Measurements from ENCODE around the gene SI. TPM values are rescaled to one million over a fixed set of nuclear protein-coding genes. Genes with fewer than 3 reads are reported as not detected.

SI gene
- total and polyA plus RNA-seq, 2 donors (not counting 3 experiments of a cell fraction or from before 2014, with no cell fraction given), result not detected

DNA sequence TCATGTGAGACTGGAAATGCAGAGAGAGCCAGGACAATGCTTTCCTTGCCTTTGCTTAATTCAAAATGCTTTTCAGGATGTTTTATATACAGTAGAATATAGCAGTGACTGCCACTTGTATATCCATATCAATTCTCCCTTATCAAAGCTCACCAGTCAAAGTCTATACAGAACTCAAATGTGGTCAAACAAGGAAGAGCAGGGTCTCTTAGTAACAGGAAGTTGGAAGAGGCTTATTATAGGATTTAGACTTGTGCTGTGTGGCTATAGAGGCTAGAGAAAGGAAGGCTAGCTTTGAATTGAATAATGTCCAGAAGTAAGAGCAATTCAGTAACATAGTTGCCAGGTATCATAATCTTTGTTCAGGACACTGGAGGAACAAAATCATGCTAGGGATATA, 4.4 kb upstream of the SI start:
- no peak overlapping the region for H3K4me3 ChIP-seq (replicated peaks in 1 of 3; ENCODE audit: insufficient read depth in 1 of 3, low read depth in 1 of 3, low read length in 3 of 3)
- no peaks in the 10 kb centered on the region for H3K79me2 ChIP-seq (ENCODE audit: control insufficient read depth, insufficient read depth, low read length)
- no peak for DNase-seq (ENCODE audit: low read depth, low spot score)
- peaks cover 2% of the 10 kb centered on the region for H3K9me3 ChIP-seq (replicated peaks; ENCODE audit: control insufficient read depth, insufficient read depth, low read length)
- H3K9me1 ChIP-seq (replicated peaks; ENCODE audit: control insufficient read depth, extremely low read depth, insufficient read depth, low read length), result no peaks in the 10 kb centered on the region
- no peak for FAIRE-seq
- CTCF ChIA-PET, result no interaction called here
- no peaks in the 10 kb centered on the region for H3K27me3 ChIP-seq (ENCODE audit: control insufficient read depth in 2 of 2, insufficient read depth in 2 of 2, low read length in 2 of 2)
- H4K20me1 ChIP-seq (replicated peaks; ENCODE audit: control insufficient read depth, extremely low read depth, insufficient read depth, low read length), result no peaks in the 10 kb centered on the region
- H3K36me3 ChIP-seq (ENCODE audit: control insufficient read depth in 2 of 2, extremely low read depth in 1 of 2, insufficient read depth in 2 of 2, low read length in 2 of 2), result no peaks in the 10 kb centered on the region
- H3K4me2 ChIP-seq (ENCODE audit: insufficient read depth, low read length), result no peak overlapping the region
- TF ChIP-seq JUN (IDR thresholded peaks at IDR 0.05; ENCODE audit: borderline replicate concordance, insufficient read depth, insufficient read length, low read depth), result no peak
- no peak for TF ChIP-seq EZH2 (IDR thresholded peaks at IDR 0.05; ENCODE audit: borderline replicate concordance, low read depth, low read length, severe bottlenecking)
- no peak for TF ChIP-seq FOS (IDR thresholded peaks at IDR 0.05; ENCODE audit: borderline replicate concordance, insufficient read depth, low read length)
- no peak for TF ChIP-seq GATA2 (IDR thresholded peaks at IDR 0.05; ENCODE audit: insufficient read depth, insufficient read length, low read depth, low read length)
- TF ChIP-seq MYC (IDR thresholded peaks at IDR 0.05; ENCODE audit: low read depth, low read length), result no peak
- TF ChIP-seq POLR2A (IDR thresholded peaks at IDR 0.05; ENCODE audit: low read depth, low read length), result no peak
- TF ChIP-seq POLR2AphosphoS5 (IDR thresholded peaks at IDR 0.05; ENCODE audit: insufficient read depth, low read depth, low read length), result no peak
- TF ChIP-seq CTCF (IDR thresholded peaks at IDR 0.05; ENCODE audit: extremely low read depth in 1 of 2, insufficient read depth in 1 of 2, low read depth in 1 of 2, low read length in 2 of 2), result no peak
- TF ChIP-seq, protein P1, sequence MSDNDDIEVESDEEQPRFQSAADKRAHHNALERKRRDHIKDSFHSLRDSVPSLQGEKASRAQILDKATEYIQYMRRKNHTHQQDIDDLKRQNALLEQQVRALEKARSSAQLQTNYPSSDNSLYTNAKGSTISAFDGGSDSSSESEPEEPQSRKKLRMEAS (IDR thresholded peaks at IDR 0.05; ENCODE audit: insufficient read depth, insufficient read length), result no peak
- H3K4me1 ChIP-seq (ENCODE audit: control insufficient read depth, extremely low read depth, insufficient read depth, low read length), result no peaks in the 10 kb centered on the region
- dilution Hi-C loops (cut with MboI; ENCODE audit: extremely low pct_ligation_motif_present, low sequenced_read_pairs), result no loop called here
- POLR2A ChIA-PET, result no interaction called here
- no TSS peak for BruUV-seq (replicated peaks)
- H2AFZ ChIP-seq (ENCODE audit: low read depth, low read length), result no peak overlapping the region
- no peak overlapping the region for H3K9ac ChIP-seq (replicated peaks; ENCODE audit: extremely low read depth, insufficient read depth, low read length)
- H3K27ac ChIP-seq (ENCODE audit: insufficient read depth, low read depth, low read length), result no peak overlapping the region
- intact Hi-C loops (cut with micrococcal nuclease), result no loop called here
